DMS79 treated with DMSO at 0.1 percent for 48 hours (cell line): ENCODE data around the gene SF3B5.
"Not testable (repeated sequence)": the region's sequence is repeated elsewhere in the genome, so short reads cannot be mapped to it uniquely, and the experiment has no call there.

ENCODE experiments used
- DNase-seq: peaks from one replicate; lab custom pipeline; 2025; lab: John Stamatoyannopoulos, UW

Gene SF3B5

DNA sequence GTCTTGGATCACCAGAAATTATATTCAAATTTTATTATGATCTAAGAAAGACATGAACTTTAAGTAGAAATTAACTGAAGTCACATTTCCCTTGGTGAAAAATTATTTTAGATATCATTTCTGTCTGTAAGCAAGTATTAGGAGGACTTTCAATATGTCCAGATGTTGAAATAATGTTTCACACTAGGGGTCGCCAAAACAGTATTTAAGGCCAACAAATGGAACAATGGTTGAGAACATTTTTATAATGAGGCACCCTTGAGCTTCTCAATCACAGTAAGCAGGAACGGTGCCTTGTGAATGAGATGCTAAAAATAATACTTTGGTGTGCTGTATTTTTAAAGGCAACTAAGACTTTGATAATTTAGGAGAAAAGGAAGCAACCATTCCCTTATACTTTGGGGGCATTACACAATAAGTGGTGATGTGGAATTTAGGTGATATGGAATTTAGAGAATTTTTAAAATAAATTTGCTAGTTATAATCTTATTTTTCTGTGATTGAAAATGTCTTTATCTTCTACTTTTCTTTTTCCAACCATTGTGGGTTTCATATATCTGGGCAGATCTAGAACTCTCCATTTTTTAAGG lies 9.6 kb upstream of the SF3B5 start:
- DNase-seq = peak; percentile 34

DNA sequence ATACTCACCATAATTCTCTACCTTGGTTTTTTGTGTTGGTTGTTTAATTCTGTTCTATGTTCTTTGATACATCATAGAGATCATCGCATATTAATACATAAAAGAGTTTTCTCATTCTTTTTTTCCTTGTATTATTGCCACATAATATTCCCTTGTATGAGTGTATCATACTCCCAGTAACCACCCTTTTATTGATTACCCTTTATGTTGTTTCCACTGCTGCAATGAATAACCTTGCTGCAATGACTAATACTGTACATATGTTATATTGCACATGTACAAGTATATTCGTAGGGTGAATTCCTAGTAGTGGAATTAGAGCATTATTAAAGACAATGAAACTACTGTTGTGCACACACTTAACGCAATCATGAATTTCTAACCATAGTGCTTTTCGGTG lies 9.1 kb upstream of the SF3B5 start:
- DNase-seq = no peak

GRCh38 chr6:144103026-144103563 lies 7.7 kb upstream of the SF3B5 start:
- DNase-seq = no peak

DNA sequence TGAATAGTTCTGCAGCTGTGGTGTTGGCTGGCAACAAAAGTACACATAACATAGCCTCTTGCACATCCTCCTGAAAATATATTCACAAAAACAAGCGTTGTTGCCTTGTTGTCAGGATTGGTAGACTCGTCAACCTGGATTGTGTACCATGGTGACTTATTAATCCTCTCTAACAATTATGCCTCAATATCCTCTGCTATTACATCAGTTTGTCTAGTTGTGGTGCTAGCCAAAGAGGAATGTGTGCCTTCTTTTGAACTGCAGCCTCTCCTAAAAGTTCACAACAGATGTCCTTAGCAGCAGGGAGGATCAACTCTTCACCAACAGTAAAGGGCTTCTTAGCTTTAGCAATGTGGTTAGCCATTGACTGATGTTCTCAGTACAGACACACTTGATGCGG lies 3.6 kb upstream of the SF3B5 start:
- no peak for DNase-seq

DNA sequence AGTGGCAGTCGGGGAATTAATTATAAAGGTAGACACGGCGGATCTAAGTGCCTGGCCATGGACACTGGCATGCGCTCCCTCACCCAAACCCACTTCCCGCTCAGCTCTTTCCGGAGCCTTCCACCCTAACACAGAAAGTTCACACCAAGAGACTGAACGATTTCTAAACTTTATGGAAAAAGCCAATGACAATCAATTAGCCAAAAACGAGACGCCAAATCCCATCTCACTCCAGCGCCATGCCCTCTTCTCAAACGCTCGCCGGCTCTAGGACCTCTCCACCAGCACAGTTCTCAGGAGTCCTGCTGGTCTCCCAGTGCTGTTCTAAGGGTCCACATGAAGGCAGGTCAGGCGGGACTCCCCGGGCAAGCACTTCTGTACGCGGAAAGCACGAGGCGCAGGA lies 641 bp downstream of the SF3B5 start:
- DNase-seq = no peak

- DNase-seq = no peak
Measured at GRCh38 chr6:144093658-144094057, 1.7 kb downstream of the SF3B5 start.

DNA sequence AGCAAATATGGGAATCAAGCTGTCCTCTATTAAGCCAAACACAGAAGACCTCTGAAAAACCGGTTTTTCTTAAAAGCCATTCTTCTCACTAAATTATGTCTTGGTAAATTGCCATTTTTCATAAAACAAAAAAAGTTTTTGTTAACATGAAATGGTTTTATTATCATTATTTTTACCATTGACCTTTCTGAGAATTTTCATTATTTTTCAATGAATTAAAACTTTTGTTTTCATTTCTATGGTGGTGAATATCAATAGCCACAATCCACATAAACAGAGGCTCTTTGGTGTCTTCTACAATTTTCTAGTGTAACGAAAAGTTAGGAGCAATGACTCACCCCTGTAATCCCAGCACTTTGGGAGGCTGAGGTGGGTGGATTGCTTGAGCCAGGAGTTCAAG lies 2.1 kb downstream of the SF3B5 start:
- DNase-seq = no peak

DNA sequence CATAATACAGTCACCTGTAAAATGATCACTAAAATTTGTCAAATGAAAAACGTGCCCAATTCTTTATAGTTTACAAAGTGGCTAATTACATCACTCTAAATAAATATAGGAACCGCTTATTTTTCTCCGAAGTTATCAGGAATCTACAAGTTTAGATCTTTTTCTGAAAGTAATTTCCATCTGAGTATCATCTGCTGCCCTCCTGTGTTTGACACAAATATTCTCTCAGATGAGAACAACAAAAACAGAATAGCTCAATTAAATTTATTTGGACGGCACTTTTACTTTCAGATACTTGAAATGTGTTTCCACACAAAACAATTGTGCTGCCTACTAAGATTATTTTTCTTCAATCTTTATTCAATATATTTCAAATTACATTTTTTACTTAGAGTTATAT lies 5.0 kb downstream of the SF3B5 start:
- DNase-seq = no peak

- no peak for DNase-seq
Measured at GRCh38 chr6:144087789-144088426, 7.5 kb downstream of the SF3B5 start.

DNA sequence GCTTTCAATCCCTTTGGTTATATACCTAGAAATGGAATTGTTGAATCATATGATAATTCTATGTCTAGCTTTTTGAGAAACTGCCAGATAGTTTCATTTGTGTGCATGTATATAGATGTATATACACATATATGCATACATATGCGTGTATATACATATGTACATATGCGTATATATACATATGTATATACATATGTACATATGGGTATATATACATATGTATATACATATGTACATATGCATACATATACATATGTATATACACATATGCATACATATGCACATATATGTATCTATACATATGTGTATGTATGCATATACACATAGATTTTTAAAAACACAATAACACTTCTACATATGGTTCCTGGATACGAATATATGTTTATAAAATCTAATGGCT lies 8.4 kb downstream of the SF3B5 start:
- DNase-seq = no peak

GRCh38 chr6:144083172-144083571 lies 12.2 kb downstream of the SF3B5 start:
- DNase-seq = no peak

DNA sequence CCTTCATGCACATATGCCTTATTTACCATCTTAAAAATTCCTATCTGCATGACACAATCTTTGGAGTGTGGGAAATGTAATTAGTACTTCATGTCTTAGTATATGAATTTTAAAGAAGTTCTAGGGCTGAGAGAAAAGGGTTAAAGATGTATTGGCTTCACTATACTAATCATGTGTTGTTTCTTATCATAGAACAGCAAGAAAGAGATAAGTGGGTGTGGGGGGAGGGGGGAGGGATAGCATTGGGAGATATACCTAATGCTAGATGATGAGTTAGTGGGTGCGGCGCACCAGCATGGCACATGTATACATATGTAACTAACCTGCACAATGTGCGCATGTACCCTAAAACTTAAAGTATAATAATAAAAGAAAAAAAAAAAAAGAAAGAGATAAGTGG lies 13.0 kb downstream of the SF3B5 start:
- not testable (repeated sequence) for DNase-seq

GRCh38 chr6:144077871-144078270 lies 17.5 kb downstream of the SF3B5 start:
- DNase-seq = no peak

DNA sequence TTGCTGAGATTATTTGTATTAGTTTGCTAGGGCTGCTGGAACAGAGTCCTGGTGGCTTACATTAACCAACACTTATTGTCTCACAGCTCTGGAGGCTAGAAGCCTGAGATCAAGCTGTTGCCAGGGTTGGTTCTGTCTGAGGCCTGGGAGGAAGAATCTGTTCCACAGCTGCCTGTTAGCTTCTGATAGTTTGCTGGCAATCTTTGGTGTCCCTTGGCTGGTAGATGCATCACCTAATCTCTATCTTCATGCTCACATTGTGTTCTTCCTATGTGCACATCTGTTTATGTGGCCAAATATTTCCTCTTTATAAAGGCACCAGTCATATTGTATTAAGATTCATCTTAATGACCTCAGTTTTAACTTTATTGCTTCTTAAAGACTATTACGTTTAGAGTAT lies 19.5 kb downstream of the SF3B5 start:
- no peak for DNase-seq

DNA sequence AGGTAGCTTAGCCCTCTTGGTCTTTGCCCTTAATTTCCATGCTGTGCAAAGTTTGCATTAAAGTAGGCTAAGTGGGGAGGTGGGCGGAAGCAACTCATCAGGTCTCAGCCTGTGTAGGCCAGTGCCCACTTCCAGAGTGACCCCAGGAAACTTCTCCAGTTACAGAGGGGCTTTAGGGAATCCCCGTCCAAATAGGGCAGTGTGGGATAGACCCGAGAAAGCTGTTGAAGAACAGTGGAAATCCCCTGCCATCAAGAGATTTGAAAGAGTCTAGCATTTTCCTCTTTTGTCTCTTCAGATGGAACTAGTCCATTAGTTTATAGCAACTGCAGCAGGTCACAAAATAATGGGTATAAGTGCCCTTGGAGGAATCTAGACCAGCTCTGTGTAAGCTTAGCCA lies 20.2 kb downstream of the SF3B5 start:
- DNase-seq = no peak

GRCh38 chr6:144073024-144073423 lies 22.3 kb downstream of the SF3B5 start:
- DNase-seq = no peak

- DNase-seq = no peak
Measured at GRCh38 chr6:144069506-144069905, 25.9 kb downstream of the SF3B5 start.

DNA sequence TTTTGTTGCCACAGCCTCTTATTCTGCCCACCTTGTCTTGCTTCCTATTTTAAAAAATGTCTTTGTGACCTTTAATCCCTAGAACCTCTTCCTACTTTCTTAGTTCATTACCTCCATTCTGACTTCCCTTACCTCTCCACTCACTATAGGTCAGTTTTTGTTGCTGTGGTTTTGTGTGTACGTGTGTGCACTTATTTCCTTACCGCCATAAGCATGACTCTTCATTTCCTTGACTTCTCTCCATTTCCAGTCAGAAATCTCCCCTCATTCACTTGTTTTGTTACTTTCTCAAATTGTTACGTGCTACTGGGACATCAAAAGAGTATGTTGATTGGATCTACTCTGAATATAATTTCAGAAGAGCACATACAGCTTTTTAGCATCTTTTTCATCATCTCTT lies 26.6 kb downstream of the SF3B5 start:
- no peak for DNase-seq

- DNase-seq = no peak
Measured at GRCh38 chr6:144066741-144067484, 28.5 kb downstream of the SF3B5 start.

GRCh38 chr6:144066255-144066654 lies 29.1 kb downstream of the SF3B5 start:
- no peak for DNase-seq

DNA sequence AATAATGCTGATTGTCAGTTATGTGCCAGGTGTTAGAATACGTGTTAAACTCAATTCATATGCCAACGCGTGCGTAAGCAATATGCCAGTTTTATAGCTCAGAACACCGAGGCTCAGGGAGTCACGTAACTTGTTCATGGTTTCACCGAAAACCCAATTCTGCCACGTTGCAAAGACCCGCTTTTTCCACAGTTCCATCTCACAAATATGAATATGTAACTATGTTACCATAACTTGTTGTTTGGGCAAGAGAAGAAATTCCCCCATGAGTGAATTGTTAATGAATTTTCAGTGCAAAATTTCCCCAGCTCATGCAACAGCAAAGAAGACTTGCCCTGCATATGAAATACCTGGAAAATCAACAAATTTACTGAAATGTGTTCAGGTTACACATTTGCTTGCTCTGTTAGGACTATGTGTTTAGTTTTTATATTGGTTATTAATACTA lies 30.1 kb downstream of the SF3B5 start:
- DNase-seq = no peak

- no peak for DNase-seq
Measured at GRCh38 chr6:144064402-144065212, 30.8 kb downstream of the SF3B5 start.
